ENCODE results near the gene ADNP2.

The ADNP2 gene, protein sequence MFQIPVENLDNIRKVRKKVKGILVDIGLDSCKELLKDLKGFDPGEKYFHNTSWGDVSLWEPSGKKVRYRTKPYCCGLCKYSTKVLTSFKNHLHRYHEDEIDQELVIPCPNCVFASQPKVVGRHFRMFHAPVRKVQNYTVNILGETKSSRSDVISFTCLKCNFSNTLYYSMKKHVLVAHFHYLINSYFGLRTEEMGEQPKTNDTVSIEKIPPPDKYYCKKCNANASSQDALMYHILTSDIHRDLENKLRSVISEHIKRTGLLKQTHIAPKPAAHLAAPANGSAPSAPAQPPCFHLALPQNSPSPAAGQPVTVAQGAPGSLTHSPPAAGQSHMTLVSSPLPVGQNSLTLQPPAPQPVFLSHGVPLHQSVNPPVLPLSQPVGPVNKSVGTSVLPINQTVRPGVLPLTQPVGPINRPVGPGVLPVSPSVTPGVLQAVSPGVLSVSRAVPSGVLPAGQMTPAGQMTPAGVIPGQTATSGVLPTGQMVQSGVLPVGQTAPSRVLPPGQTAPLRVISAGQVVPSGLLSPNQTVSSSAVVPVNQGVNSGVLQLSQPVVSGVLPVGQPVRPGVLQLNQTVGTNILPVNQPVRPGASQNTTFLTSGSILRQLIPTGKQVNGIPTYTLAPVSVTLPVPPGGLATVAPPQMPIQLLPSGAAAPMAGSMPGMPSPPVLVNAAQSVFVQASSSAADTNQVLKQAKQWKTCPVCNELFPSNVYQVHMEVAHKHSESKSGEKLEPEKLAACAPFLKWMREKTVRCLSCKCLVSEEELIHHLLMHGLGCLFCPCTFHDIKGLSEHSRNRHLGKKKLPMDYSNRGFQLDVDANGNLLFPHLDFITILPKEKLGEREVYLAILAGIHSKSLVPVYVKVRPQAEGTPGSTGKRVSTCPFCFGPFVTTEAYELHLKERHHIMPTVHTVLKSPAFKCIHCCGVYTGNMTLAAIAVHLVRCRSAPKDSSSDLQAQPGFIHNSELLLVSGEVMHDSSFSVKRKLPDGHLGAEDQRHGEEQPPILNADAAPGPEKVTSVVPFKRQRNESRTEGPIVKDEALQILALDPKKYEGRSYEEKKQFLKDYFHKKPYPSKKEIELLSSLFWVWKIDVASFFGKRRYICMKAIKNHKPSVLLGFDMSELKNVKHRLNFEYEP

DNA sequence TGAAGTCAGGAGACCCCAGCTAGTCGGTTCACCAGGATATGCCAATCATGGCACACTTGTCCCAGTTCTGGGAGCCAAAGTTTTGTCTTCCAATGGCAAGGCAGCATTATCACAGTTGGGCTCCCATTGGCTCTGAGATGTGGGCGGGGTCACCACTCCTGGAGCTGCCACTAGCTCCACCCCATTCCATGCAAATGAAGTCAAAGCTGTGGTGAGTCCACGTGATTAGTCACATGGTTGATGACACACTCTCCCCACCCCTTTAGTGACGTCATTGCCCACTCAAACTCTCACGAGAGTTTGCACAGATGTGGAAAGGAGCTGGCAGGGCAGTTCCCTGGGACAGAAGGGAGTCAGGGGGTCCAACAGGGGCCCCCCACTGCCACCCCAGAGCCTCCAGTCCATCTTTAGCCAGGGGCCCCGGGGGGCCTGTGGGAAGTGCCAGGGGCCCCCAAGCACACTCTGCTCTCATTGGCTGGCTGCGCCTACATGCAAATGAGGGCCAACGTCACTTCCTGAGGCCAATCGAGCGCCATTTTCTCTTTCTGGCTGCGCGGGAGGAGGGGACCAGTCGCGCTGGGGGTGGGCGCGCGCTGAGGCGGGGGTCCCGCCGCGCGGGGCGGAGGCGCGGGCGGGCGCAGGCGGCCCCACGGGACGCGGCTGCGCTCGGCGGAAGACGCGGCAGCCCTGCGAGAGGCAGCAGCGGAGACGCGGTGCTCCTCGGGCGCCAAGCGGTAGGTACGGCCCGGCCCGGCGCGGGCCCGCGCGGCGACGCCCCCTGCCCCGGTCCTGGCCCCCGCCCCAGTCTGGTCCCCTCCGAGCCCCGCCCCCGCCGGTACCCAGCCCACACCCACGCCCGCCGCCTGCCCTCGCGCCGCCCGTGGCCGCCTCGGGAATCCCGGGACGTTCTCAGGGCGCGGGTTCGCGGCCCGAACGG, at the start of gene ADNP2:
TSS of gene ADNP2 (plus strand) at position 524 of the 937 bp plus-strand sequence. CDS start 8,281 bp downstream, outside the sequence.
- peak; percentile 87 for FAIRE-seq
- DNase-seq (ENCODE audit: extremely low spot score, insufficient read length, low read depth), result peak; percentile 60

DNA sequence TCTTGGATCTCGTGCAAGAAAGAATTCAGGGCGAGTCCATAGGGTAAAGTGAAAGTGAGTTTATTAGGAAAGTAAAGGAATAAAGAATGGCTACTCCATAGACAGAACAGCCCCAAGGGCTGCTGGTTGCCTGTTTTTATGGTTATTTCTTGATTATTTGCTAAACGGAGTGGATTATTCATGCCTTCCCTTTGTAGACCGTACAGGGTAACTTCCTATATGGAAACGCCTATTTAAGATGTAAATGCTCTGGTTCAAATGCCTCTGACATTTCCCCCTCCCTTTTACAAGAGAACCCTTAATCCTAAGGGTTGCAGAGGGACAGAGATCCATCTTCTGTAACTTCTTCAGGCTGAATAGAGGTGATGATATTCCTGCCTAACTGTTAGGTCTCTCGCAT, 49.1 kb upstream of the ADNP2 start:
- no peak for DNase-seq (ENCODE audit: extremely low spot score, insufficient read length, low read depth)
- FAIRE-seq, result no peak

DNA sequence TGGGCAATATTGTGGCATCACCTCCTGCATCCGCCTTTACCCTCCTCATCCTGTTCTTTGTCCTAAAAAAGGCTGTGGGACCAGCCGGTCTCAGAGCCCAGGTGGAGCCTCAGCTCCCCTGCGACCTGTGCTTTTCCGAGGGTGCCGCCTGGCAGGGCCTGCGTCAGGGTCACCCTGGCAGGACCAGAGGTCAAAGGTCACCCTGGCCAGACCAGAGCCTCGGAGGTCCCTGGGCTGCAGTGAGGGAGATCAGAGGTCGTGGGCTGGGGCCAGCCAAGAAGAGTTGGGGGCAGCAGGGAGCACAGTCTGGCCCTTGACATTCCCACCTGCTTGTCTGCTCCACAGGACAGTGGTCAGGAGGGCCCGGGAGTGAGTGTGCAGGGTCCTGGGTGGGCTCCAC, 43.4 kb upstream of the ADNP2 start:
- DNase-seq (ENCODE audit: extremely low spot score, insufficient read length, low read depth), result no peak
- no peak for FAIRE-seq

DNA sequence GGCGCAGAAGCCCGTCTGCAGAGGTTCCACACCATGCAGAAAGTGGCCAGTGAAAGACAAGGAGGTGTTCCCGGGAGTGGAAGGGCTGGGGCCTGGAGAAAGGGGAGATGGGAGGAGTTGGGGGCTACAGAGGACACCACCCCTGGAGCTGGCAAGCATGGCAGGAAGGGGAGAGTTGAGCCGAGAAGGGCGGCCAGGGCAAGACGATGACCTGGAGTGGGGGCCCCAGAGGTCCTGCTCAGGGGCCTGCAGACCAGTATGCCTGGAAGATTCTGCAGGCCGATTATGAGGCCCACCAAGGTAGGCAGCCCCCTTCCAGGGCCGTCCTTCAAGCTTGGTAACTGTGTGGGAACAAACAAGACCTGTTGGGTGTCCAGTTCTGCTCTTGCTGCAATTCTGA, 41.7 kb upstream of the ADNP2 start:
- FAIRE-seq, result no peak
- no peak for DNase-seq (ENCODE audit: extremely low spot score, insufficient read length, low read depth)

DNA sequence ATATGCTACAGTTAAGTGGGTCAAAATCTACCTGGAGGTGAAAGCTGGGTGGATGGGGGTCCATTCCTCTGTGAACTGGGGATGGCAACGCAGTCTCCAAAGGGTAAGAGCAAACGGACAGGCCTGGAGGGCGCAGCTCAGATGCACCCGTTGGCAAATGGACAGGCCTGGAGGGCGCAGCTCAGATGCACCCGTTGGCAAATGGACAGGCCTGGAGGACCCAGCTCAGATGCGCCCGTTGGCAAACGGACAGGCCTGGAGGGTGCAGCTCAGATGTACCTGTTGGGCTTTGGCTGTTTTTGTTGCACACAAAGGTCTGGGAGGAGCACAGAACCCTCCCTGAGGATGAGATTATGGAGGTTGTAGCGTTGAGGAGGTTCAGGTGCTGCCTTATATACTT, 41.2 kb upstream of the ADNP2 start:
- FAIRE-seq (no peak), DNase-seq (ENCODE audit: extremely low spot score, insufficient read length, low read depth) (no peak)

DNA sequence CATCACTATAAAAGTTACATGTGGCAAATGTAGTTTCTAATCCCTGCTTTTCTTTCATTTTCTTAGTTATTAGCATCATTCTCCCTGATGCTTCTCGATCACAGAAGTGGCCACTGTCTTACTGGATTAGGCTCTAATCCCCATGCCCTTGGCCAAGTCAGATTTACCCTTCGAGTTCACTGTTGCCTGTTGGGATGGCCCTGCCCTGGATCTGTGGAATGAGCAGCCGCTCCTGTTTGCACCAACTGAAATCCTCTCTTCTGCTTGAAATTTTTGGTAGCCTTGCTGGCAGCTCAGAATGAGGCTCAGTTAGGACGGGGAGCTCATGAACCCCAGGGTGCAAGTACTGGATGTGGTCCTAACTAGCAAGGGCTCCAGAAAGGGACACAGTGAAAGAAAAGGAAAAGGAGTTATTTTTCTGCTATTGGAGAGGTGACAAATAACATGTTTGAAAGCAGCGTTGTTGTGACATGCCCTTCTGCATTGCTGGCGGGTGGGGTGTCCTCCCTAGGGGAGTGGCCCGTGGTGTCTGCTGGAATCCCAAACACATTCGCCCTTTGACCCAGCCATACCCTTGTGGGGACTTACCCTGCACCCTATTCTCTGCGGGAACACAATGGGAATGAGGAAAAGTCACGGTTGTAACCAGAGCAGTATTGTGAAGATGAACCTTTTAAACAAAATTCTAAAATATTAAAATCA, 40.3 kb upstream of the ADNP2 start:
- FAIRE-seq (no peak), DNase-seq (ENCODE audit: extremely low spot score, insufficient read length, low read depth) (no peak)

DNA sequence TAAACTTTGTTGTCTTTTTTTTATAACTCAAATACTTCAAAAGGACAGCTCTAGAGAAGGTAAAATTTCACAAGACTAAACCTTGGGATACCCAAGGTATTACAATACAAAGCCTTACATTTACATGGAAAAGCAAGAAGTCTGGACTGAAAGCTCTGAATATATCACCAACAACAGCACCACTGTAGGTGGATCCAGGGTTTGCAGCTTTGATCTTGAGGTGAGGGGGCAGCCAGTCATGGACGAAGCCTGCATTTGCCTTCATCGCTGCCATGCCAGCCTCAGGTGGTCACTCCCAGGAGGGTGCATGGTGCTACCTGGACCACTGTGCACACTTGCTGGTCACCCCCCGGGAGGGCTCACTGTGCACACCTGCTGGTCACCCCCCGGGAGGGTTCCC, 38.2 kb upstream of the ADNP2 start:
- DNase-seq (ENCODE audit: extremely low spot score, insufficient read length, low read depth), result no peak
- FAIRE-seq, result no peak

DNA sequence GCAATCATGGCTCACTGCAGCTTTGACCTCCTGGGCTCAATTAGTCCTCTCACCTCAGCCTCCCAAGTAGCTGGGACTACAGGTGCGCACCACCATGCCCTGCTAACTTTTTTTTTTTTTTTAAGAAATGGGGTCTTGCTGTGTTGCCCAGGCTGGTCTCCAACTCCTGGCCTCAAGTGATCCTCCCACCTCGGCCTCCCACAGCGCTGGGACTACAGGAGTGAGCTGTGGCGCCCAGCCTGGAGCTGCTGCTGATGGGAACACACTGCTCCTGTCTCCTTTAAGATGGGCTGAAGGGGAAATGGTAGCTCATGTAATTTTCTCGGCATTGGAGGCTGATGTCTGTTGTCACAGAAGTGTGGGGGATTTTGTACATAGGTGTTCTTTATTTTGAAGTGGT, 34.9 kb upstream of the ADNP2 start:
- DNase-seq (ENCODE audit: extremely low spot score, insufficient read length, low read depth), result no peak
- FAIRE-seq, result no peak

DNA sequence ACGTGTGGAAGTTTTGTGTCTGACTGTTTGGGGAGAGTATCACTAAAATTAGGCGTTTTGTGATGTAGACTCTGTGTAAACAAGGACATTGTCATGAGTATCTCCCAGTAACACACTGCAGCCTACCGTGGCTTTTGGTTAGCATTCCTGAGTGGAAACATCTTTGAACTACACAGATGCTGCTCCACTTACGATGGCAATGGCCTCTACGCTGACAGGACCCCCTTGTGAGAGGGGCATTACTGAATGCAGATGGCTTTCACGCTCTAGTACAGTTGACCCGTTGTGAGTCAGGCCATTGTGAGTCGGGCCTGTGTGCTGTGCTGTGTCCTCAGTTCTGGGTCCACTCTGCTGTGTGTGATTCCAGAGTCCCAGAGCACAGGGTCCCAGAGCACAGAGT, 34.4 kb upstream of the ADNP2 start:
- FAIRE-seq, result no peak
- DNase-seq (ENCODE audit: extremely low spot score, insufficient read length, low read depth), result no peak

DNA sequence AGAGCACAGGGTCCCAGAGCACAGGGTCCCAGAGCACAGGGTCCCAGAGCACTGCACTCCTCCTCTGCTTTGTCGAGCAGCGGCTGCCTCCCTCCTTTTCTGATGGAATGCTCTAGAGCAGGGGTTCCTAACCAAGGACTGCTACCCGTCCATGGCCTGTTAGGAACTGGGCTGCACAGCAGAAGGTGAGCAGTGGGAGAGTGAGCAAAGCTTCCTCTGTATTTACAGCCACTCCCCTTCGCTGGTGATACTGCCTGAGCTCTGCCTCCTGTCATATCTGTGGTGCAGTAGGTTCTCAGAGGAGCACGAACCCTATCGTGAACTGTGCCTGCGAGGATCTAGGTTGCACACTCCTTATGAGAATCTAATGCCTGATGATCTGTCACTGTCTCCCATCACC, 33.1 kb upstream of the ADNP2 start:
- FAIRE-seq, result no peak
- DNase-seq (ENCODE audit: extremely low spot score, insufficient read length, low read depth), result no peak

DNA sequence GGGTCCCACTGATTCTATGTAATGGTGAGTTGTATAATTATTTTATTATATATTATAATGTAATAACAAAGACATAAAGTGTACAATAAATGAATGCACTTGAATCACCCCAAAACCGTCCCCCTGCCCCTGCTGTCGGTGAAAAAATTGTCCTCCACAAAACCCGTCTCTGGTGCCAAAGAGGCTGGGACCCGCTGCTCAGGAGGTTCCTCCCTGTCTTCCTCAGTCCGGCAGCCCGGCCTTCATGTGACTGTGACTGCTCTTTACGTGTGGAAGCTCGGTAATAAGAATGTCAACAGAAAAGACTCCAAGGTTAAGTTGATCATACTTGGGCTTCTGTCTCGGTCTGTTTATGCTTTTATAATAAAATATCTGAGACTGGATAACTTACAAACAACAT, 32.7 kb upstream of the ADNP2 start:
- no peak for DNase-seq (ENCODE audit: extremely low spot score, insufficient read length, low read depth)
- FAIRE-seq, result no peak

DNA sequence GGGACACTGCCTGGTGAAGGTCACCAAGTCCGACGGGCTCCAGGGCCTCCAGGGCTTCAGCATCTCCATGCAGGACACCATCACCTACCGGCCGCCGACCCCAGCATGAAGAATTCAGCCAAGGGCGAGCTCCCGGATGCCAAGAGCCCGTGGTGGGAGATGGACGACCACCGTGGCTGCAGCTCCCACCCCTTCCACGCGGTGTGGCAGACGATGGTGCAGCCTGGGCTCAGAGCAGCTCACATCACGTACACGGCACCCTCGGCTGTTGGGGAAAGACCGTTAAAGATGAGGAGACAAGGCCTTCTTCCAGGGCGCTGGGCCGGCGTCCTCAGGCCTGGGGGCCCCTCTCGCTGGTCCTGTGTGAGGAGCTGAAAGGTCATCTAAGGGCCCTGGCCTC, 31.2 kb upstream of the ADNP2 start:
- no peak for FAIRE-seq

DNA sequence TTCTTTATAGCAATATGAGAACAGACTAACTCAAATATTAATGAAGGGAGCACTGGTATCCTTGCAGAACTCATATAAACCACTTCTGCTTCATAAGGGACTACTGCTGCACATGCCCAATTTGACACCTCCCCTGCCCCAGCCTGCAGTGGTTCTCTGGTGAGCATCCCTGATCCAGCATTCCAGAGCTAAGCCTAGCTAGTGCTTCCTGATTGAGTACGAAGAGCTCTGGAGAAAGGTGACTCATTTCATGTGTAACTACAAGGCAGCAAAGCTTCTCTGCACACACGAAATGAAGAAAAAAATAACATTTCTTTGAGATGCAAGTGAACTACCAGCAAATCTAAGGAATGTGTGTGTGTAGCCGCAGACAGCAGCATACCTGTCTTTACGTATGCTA, 22.8 kb upstream of the ADNP2 start:
- no peak for DNase-seq (ENCODE audit: extremely low spot score, insufficient read length, low read depth)
- FAIRE-seq, result no peak

More for the DNA sequence above, 31.2 kb upstream of the ADNP2 start:
- no peak for DNase-seq (ENCODE audit: extremely low spot score, insufficient read length, low read depth)

DNA sequence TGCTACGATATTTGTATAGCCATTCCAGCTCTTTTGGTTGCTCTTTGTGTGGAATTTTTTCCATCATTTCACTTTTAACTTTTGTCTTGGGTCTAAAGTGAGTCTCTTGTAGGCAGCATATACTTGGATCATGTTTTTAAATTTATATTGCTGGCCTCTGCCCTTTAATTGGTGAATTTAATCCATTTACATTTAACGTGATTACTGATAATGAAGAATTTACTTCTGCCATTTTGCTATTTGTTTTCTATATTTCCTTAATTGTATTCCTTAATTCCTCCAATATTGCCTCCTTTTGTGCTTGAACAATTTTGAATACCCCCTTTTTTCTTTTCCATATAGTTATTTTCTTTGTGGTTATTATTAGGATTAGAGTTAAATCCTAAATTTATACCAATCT, 21.0 kb upstream of the ADNP2 start:
- no peak for FAIRE-seq

DNA sequence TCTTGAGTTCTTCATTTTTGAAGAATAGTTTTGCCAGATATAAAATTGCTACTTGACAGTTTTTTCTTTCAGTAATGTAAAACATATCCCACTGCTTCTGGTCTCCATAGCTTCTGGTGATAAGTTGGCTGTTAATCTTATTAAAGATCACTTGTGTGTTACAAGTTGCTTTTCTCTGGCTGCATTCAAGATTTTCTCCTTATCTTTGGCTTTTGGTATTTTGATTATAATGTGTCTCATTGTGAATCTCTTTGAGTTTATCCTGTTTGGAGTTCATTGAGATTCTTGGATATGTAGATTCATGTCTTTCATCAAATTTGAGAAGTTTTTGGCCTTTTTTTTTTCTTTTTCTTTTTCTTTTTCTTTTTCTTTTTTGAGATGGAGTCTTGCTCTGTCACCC, 20.2 kb upstream of the ADNP2 start:
- FAIRE-seq (no peak), DNase-seq (ENCODE audit: extremely low spot score, insufficient read length, low read depth) (no peak)

More for the DNA sequence above, 21.0 kb upstream of the ADNP2 start:
- no peak for DNase-seq (ENCODE audit: extremely low spot score, insufficient read length, low read depth)

DNA sequence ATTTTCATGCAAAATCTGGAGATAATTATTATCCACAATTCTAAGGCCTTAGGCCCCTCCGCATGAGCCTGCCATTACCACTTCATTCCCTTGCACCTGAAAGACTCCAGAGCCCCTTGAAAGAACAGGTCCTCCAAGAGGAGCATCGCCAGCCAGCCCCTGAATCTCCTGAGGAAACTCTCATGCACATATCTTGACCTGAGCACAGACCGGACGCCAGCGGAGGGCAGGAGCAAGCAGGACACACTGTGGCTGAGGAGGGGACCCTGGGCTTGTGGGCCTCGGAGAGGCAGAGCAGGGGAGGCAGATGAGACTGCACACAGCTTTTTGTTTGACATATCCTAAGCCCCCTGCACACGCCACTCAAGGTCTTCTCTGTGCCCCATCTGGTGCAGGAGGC, 13.6 kb upstream of the ADNP2 start:
- DNase-seq (ENCODE audit: extremely low spot score, insufficient read length, low read depth) (no peak), FAIRE-seq (no peak)

DNA sequence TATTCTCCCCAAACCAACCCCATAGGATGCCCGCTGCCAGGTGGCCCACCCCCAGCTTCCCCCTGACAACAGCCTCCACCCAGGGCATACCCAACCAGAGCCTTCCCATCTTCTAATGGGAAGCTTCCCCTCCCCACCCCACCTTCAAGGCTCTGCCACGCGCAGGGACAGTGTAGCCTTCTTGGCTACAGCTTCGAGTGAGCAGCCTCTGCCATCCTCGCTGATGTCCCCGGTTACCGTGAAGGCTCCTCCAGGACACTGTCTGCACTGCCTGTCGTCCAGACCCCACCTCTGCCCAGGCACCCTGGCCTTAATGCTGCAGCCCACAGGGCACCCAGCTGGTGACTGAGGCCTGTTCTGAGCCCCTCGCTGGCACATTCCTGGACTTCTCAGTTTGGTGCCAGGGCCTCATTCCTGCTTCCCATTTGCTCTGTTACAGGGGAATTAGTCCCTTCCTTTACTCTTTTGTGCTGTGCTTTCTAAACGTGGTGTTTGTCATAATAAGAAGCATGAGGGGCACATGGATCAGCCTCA, 13.0 kb upstream of the ADNP2 start:
- FAIRE-seq, result no peak

DNA sequence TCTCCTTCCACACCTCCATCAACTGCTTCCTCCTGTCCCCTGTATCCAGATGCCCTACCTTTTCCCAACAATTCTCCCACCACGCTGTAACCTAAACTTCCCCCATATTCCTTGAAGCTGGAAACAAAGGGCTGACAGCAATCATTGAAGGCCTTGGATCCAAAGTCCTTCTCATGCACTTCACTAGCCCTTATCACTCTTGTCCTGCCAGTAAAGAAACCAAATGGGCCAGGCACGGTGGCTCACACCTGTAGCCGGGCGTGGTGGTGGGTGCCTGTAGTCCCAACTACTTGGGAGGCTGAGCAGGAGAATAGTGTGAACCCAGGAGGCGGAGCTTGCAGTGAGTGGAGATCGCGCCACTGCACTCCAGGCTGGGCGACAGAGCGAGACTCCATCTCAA, 11.9 kb upstream of the ADNP2 start:
- FAIRE-seq (no peak), DNase-seq (ENCODE audit: extremely low spot score, insufficient read length, low read depth) (no peak)

More for the DNA sequence above, 13.0 kb upstream of the ADNP2 start:
- DNase-seq (ENCODE audit: extremely low spot score, insufficient read length, low read depth), result no peak

DNA sequence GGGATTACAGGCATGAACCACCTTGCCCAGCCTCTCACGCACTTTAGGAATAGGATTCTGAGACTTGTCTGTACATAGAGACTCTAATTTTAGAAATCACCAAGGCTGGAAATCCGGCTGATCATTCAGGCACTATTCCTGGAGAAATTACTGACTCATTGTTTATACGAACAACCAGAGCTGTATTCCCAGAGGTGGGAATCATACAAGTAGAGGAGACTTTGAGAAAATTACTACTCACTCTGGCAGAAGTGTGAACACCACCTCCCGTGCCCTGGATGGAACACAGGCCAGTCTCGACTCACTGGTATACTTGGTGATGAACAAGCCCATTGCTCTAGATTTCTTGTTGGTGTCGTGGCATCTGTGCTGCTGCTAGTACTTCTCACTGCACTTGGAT, 5.8 kb upstream of the ADNP2 start:
- DNase-seq (ENCODE audit: extremely low spot score, insufficient read length, low read depth), result no peak

More for the DNA sequence above, 5.8 kb upstream of the ADNP2 start:
- no peak for FAIRE-seq
